HCT116 (cell line): ENCODE results near the gene CUX1. TPM values are rescaled to one million over a fixed set of nuclear protein-coding genes. Genes with fewer than 3 reads are reported as not detected.

Source experiments
- ATAC-seq: fragments of 200-7000 bp; cut with Tn5 transposase; 2 replicates; pipeline ENCODE4 v1.9.1; 2020; ENCODE audit warnings: mild to moderate bottlenecking, moderate library complexity
- BruUV-seq: library from RNA; stranded (reverse); fragments of 400-500 nt; replicated peaks from 2 replicates; lab custom pipeline; 2021; lab: Mats Ljungman, UMichigan
- CTCF ChIA-PET: fragments of 300-600 bp; sonication (Branson Sonifier 250); formaldehyde crosslinking; loops from one replicate; lab custom pipeline; 2021; ENCODE audit warnings: antibody characterized with exemption; lab: Charles Lee
- POLR2A ChIA-PET: fragments of 300-600, 350-600 bp; sonication (Branson Sonifier 250); formaldehyde crosslinking; loops from one replicate; lab custom pipeline; 2021; ENCODE audit warnings: antibody characterized with exemption; lab: Charles Lee
- RAD21 ChIA-PET, 2 experiments: fragments of 300-600 bp; sonication (Branson Sonifier 250); formaldehyde crosslinking; loops; one replicate each; lab custom pipeline; 2023; ENCODE audit warnings: low total read pairs in 2 of 2; ENCODE audit not compliant: uncharacterized antibody in 2 of 2, unreplicated experiment in 2 of 2, low non-redundant PET in 1 of 2; lab: Charles Lee
- DNase-seq: peaks from one replicate; pipeline ENCODE4 v3.0.0-alpha.2; 2010; ENCODE audit warnings: low read depth, low spot score
- H2AFZ ChIP-seq: fragments of 200-600 bp; shearing (Covaris generic), sonication (generic); 2 replicates; pipeline ENCODE4 v1.6.1; 2017; ENCODE audit warnings: low read depth, mixed run types, mixed read lengths, antibody characterized with exemption, low read length; ENCODE audit not compliant: poor library complexity, severe bottlenecking
- H3K27ac ChIP-seq: 2 replicates; pipeline ENCODE4 v1.5.1; 2012; ENCODE audit warnings: low read depth, low read length
- H3K27me3 ChIP-seq: fragments of 200-600 bp; sonication (generic); 2 replicates; pipeline ENCODE4 v1.6.1; 2016; ENCODE audit warnings: mixed run types, low read length, mixed read lengths; ENCODE audit not compliant: insufficient read depth
- H3K36me3 ChIP-seq, 2 experiments: fragments of 200-500 bp in 1 of 2; fragments of 200-600 bp in 1 of 2; sonication (Bioruptor generic) in 1 of 2; sonication (generic) in 1 of 2; 2 replicates each; pipeline versions ENCODE4 v1.5.1 to v1.6.1; 2014 to 2016; ENCODE audit warnings: low read length in 2 of 2, inconsistent platforms in 1 of 2, mixed read lengths in 1 of 2, mixed run types in 1 of 2; ENCODE audit not compliant: insufficient read depth in 2 of 2, control insufficient read depth in 1 of 2
- H3K4me1 ChIP-seq, 2 experiments: fragments of 200-600 bp in 1 of 2; sonication (generic) in 1 of 2; 2 replicates each; pipeline versions ENCODE4 v1.5.1 to v1.6.1; 2012 to 2017; ENCODE audit warnings: low read length in 2 of 2, inconsistent platforms in 1 of 2, mild to moderate bottlenecking in 1 of 2, mixed read lengths in 1 of 2, mixed run types in 1 of 2, moderate library complexity in 1 of 2; ENCODE audit not compliant: insufficient read depth in 2 of 2, control insufficient read depth in 1 of 2
- H3K4me2 ChIP-seq: fragments of 200-600 bp; sonication (generic); 2 replicates; pipeline ENCODE4 v1.6.1; 2017; ENCODE audit warnings: mixed run types, low read length, mixed read lengths
- H3K4me3 ChIP-seq, 2 experiments: fragments of 200-600 bp in 1 of 2; sonication (generic) in 1 of 2; replicated peaks in 1 of 2; 2 replicates each; pipeline ENCODE4 v1.5.1; 2011 to 2016; ENCODE audit warnings: low read length in 2 of 2, control low read depth in 1 of 2, low read depth in 1 of 2, mild to moderate bottlenecking in 1 of 2, mixed read lengths in 1 of 2, mixed run types in 1 of 2
- H3K79me2 ChIP-seq: fragments of 200-600 bp; sonication (generic); 2 replicates; pipeline ENCODE4 v1.6.1; 2017; ENCODE audit warnings: mild to moderate bottlenecking, mixed run types, low read length, moderate library complexity, mixed read lengths; ENCODE audit not compliant: insufficient read depth
- H3K9ac ChIP-seq: fragments of 200-600 bp; sonication (generic); 2 replicates; pipeline ENCODE4 v1.6.1; 2016; ENCODE audit warnings: low read length, mixed read lengths
- H3K9me2 ChIP-seq: fragments of 200-600 bp; sonication (generic), shearing (Covaris generic); 2 replicates; pipeline ENCODE4 v1.6.1; 2017; ENCODE audit warnings: mixed run types, mild to moderate bottlenecking, moderate library complexity; ENCODE audit not compliant: insufficient read depth
- H3K9me3 ChIP-seq, 2 experiments: fragments of 200-500 bp in 1 of 2; fragments of 200-600 bp in 1 of 2; sonication (Bioruptor generic) in 1 of 2; sonication (generic) in 1 of 2; 2 replicates each; pipeline ENCODE4 v1.6.1; 2014 to 2017; ENCODE audit warnings: low read length in 2 of 2, mixed read lengths in 2 of 2, inconsistent platforms in 1 of 2, low read depth in 1 of 2, mild to moderate bottlenecking in 1 of 2, mixed run types in 1 of 2, moderate library complexity in 1 of 2; ENCODE audit not compliant: control insufficient read depth in 1 of 2, insufficient read depth in 1 of 2
- H4K20me1 ChIP-seq: fragments of 200-600 bp; sonication (generic), shearing (Covaris generic); 2 replicates; pipeline ENCODE4 v1.6.1; 2017; ENCODE audit warnings: mixed run types, mild to moderate bottlenecking, moderate library complexity; ENCODE audit not compliant: insufficient read depth
- CBX3 ChIP-seq: IDR thresholded peaks from 2 replicates; pipeline ENCODE4 v1.6.1; 2012; ENCODE audit warnings: low read depth
- CTCF ChIP-seq, 3 experiments: fragments of 200-600 bp in 1 of 3; sonication (generic) in 1 of 3; IDR thresholded peaks in 2 of 3; conservative IDR thresholded peaks in 1 of 3; 2 replicates each; pipeline ENCODE4 v1.5.1; 2012 to 2017; ENCODE audit warnings: low read depth in 2 of 3, low read length in 2 of 3, antibody characterized with exemption in 1 of 3, borderline replicate concordance in 1 of 3, control low read depth in 1 of 3, mild to moderate bottlenecking in 1 of 3, mixed read lengths in 1 of 3, mixed run types in 1 of 3, moderate library complexity in 1 of 3; ENCODE audit not compliant: insufficient read depth in 1 of 3
- ELF1 ChIP-seq: IDR thresholded peaks from 2 replicates; pipeline ENCODE4 v1.6.1; 2012; ENCODE audit warnings: low read depth, borderline replicate concordance
- EZH2 ChIP-seq: fragments of 200-600 bp; sonication (generic); IDR thresholded peaks from 2 replicates; pipeline ENCODE4 v1.6.1; 2017; ENCODE audit warnings: antibody characterized with exemption, mixed run types
- POLR2A ChIP-seq: IDR thresholded peaks from 2 replicates; pipeline ENCODE4 v1.7.0; 2011; ENCODE audit warnings: borderline replicate concordance; ENCODE audit not compliant: insufficient read depth, insufficient read length; ENCODE audit errors: extremely low read depth
- POLR2AphosphoS5 ChIP-seq: IDR thresholded peaks from 2 replicates; pipeline ENCODE4 v1.6.1; 2011; ENCODE audit warnings: mild to moderate bottlenecking, low read depth, low read length, moderate library complexity
- SP1 ChIP-seq: IDR thresholded peaks from 2 replicates; pipeline ENCODE4 v1.6.1; 2012; ENCODE audit warnings: low read depth
- SRF ChIP-seq: IDR thresholded peaks from 2 replicates; pipeline ENCODE4 v1.6.1; 2012; ENCODE audit warnings: low read depth
- YY1 ChIP-seq: IDR thresholded peaks from 2 replicates; pipeline ENCODE4 v1.6.1; 2011; ENCODE audit warnings: low read length, low read depth, moderate library complexity, mild to moderate bottlenecking; ENCODE audit not compliant: insufficient replicate concordance; ENCODE audit errors: extremely low read depth
- ZBTB33 ChIP-seq: IDR thresholded peaks from 2 replicates; pipeline ENCODE4 v1.6.1; 2011; ENCODE audit warnings: mild to moderate bottlenecking, low read length, moderate library complexity; ENCODE audit not compliant: insufficient replicate concordance; ENCODE audit errors: extremely low read depth
- ZFX ChIP-seq: fragments of 450-650 bp; IDR thresholded peaks from 2 replicates; pipeline ENCODE4 v1.6.1; 2017
- ZNF274 ChIP-seq: fragments of 200-500 bp; sonication (Bioruptor generic); IDR thresholded peaks from 2 replicates; pipeline ENCODE4 v1.6.1; 2014; ENCODE audit warnings: mild to moderate bottlenecking, low read depth, low read length, inconsistent platforms
- intact Hi-C: fragments of 100-400 bp; cut with micrococcal nuclease; formaldehyde crosslinking; loops from 2 replicates; pipeline ENCODE4 v1.10.0; 2022
- total RNA-seq: library from RNA; stranded (reverse); gene quantifications from one replicate; pipeline ENCODE4 v1.2.1, GENCODE V29; 2021; ENCODE audit not compliant: unreplicated experiment

Gene CUX1
- total RNA-seq, 1 experiment from 2014 or later: 68.9 TPM

GRCh38 chr7:102227371-102227770, 409.9 kb downstream of the CUX1 start:
- H3K9me2 ChIP-seq: no peaks in the 10 kb centered on the region
- no peaks in the 10 kb centered on the region for H3K4me1 ChIP-seq
- ChIA-PET CTCF (no interaction called here), POLR2A (no interaction called here), RAD21 (no interaction called here)
- intact Hi-C loops: no loop called here
- no peaks in the 10 kb centered on the region for H3K79me2 ChIP-seq
- no peak overlapping the region for H3K4me2 ChIP-seq
- no peak overlapping the region for H3K4me3 ChIP-seq
- BruUV-seq: no TSS peak
- no peak overlapping the region for H3K9ac ChIP-seq
- H4K20me1 ChIP-seq: no peaks in the 10 kb centered on the region
- ATAC-seq (no peak), DNase-seq (no peak)
- no peak overlapping the region for H3K27ac ChIP-seq
- H3K9me3 ChIP-seq: no peaks in the 10 kb centered on the region
- H2AFZ ChIP-seq: no peak overlapping the region
- no peaks in the 10 kb centered on the region for H3K27me3 ChIP-seq
- peaks cover 0 to 4% of the 10 kb centered on the region in 2 experiments; a peak in 1 of 4 replicates for H3K36me3 ChIP-seq
- TF ChIP-seq ELF1: no peak
- TF ChIP-seq POLR2AphosphoS5: no peak
- no peak for TF ChIP-seq ZNF274
- TF ChIP-seq SRF: no peak
- no peak for TF ChIP-seq ZFX
- no peak for TF ChIP-seq CBX3
- TF ChIP-seq POLR2A: no peak
- no peak for TF ChIP-seq SP1
- TF ChIP-seq ZBTB33: no peak
- no peak for TF ChIP-seq EZH2
- TF ChIP-seq YY1: no peak
- TF ChIP-seq CTCF (IDR thresholded peaks at IDR 0.05 in 2 of 3, conservative IDR thresholded peaks at IDR 0.05 in 1 of 3; ENCODE audit: borderline replicate concordance in 1 of 3, insufficient read depth in 1 of 3, low read depth in 2 of 3, low read length in 2 of 3): no peak
